ENCODE results near the gene HNRNPL.
"Not testable (repeated sequence)": the region's sequence is repeated elsewhere in the genome, so short reads cannot be mapped to it uniquely, and the experiment has no call there.

HNRNPL gene

DNA sequence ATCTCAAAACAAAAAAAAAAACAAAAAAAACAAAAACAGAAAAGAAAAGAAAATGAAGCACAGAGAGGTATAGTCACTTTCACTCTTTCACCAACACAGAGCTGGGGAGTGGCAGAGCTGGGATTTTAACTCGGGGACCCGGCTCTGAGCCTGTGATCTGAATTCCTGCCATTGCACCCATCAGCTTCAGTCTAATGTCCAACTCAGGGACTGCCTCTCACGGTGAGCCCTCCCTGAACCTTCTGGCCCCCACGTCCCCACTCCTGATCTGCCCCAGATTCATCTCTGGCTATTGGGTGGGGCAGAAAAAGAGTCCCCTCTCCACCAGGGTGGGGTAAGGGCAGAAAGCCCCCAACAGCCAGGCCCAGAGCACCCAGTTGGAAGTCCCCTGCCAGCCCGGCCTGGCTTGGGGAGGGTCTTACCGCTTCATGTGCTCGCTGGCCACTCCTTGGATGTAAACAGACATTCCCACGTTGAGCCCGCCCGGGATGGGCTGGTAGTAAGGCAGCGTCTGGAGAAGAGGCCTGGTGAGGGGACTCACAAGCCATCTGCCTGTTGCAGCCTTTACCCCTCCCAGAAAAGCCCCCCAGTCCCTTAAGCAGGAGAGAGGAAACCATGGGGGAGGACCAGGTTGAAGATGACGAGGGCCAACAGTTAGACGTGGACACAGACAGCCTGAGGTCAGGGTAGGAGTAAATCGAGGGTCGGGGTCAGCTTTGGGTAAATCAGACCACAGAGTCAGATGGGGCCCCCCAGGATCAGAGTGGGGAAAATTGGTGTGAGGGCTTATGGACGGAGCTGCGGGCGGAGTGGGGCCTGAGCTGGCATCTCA lies 37.6 kb downstream of the HNRNPL start:
- DNase-seq (ENCODE audit: low read depth, low spot score): no peak
- H3K4me3 ChIP-seq (ENCODE audit: low read length): no peak overlapping the region

DNA sequence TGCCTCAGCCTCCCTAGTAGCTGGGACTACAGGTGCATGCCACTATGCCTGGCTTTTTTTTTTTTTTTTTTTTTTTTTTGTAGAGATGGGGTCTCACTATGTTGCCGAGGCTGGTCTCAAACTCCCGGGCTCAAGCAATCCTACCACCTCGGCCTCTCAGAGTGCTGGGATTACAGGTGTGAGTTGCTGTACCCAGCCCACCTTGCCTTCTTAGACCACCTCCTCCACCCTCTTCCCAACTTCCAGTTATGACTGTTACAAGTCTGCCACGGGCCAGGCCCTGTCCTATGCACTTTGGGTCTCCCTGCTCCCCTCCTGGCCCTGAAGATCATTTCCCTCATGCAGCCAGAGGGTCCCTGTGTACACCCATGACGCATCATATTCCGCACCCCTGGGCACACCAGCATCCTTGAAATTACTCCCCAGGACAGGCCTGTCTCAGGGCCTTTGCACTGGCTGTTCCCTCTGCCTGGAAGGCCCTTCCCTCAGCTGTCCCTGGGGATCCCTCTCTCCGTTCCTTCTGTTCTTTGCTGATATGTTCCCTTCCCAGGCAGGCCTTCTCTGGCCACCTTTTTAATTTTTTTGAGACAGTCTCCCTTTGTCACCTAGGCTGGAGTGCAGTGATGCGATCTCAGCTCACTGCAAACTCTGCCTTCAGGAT lies 40.1 kb downstream of the HNRNPL start:
- DNase-seq (ENCODE audit: low read depth, low spot score): no peak

DNA sequence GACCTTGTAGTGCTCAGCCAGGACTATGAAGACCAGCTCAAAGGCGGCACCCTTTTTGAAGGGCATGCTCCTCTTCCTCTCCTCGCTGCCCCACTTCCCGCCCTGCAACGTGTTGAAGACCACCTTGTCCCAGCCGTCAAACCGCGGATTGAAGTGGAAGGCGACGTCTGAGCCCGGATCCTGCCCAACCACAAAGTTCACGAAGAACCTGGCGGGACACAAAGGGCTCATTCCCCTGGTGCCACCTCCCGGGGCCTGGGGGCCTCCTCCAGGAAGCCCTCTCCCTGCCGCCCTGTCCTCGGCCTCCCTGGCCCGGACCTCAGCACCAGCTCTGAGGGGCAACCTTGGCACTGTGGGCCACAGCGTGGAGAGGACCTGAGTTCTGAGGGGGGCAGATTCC lies 41.0 kb downstream of the HNRNPL start:
- H3K4me3 ChIP-seq (ENCODE audit: low read length): no peak overlapping the region
- DNase-seq (ENCODE audit: low read depth, low spot score): no peak

More for the DNA sequence above, 40.1 kb downstream of the HNRNPL start:
- H3K4me3 ChIP-seq (ENCODE audit: low read length): no peak overlapping the region

DNA sequence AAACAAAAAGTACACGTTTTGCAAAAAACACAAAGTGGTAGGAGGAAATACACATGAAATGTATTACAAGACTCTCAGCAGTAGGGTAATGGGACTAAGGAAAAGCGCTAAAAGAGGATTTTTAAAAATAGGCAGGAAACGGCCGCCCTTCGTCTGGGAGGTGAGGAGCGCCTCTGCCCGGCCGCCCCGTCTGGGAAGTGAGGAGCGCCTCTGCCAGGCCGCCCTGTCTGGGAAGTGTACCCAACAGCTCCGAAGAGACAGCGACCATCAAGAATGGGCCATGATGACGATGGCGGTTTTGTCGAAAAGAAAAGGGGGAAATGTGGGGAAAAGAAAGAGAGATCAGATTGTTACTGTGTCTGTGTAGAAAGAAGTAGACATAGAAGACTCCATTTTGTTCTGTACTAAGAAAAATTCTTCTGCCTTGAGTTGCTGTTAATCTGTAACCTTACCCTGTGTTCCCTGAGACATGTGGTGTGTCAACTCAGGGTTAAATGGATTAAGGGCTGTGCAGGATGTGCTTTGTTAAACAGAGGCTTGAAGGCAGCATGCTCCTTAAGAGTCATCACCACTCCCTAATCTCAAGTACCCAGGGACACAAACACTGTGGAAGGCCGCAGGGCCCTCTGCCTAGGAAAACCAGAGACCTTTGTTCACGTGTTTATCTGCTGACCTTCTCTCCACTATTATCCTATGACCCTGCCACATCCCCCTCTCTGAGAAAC lies 42.2 kb downstream of the HNRNPL start:
- DNase-seq (ENCODE audit: low read depth, low spot score); H3K4me3 ChIP-seq (ENCODE audit: low read length): not testable (repeated sequence)

DNA sequence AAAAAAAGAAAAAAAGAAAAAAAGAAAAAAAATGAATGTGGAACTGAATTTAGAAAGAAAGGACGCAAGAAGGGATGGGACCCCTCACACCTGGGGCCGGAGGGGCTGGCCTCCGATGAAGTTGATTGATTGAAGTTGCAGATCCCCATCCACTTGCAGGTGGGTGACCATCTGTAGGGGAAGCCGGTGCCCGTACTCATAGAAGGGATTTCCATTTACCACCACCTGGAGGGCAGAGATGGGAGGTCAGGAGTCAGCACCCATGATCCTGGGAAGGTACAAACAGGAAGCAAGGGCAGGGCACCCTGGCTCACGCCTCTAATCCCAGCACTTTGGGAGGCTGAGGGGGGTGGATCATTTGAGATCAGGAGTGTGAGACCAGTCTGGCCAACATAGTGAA lies 43.4 kb downstream of the HNRNPL start:
- H3K4me3 ChIP-seq (ENCODE audit: low read length): no peak overlapping the region
- no peak for DNase-seq (ENCODE audit: low read depth, low spot score)

DNA sequence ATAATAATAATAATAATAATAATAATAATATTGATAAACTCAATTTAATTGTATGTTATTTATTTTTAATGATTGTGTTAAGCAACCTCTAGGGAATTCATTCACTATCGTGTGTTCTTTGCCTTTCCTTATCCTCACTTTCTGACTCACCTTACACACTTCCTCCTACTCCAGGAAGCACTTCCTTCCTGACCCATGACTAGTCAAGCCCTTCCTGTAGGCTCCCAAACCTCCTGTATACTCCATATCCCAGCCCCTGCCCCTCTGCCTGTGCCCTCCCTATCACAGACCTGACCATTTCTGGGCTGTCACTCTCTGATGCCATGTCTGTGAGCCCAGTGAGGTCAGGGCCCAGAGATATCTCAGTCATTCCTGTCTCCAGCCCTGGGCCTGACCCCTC lies 44.6 kb downstream of the HNRNPL start:
- no peak for DNase-seq (ENCODE audit: low read depth, low spot score)
- H3K4me3 ChIP-seq (ENCODE audit: low read length): no peak overlapping the region

DNA sequence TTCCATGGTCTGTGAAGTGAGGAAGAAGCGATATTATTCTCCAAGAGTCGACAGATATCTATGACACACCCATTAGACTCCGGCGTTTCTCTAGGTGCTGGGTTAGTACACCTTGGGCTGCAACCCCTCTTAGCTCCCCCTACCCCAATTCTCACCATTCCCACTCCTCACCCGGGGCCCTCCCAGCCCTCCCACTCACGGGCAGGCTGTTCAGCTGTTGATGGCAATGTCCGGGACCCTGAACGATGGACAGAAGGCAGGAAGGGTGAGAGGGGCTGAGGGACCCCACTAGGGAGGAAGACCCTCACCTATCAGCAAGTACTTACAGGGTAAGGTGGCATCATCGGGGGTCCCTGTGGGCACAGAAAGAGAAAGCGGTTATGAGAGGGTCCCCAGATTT lies 46.2 kb downstream of the HNRNPL start:
- DNase-seq (ENCODE audit: low read depth, low spot score): no peak
- H3K4me3 ChIP-seq (ENCODE audit: low read length): no peak overlapping the region

DNA sequence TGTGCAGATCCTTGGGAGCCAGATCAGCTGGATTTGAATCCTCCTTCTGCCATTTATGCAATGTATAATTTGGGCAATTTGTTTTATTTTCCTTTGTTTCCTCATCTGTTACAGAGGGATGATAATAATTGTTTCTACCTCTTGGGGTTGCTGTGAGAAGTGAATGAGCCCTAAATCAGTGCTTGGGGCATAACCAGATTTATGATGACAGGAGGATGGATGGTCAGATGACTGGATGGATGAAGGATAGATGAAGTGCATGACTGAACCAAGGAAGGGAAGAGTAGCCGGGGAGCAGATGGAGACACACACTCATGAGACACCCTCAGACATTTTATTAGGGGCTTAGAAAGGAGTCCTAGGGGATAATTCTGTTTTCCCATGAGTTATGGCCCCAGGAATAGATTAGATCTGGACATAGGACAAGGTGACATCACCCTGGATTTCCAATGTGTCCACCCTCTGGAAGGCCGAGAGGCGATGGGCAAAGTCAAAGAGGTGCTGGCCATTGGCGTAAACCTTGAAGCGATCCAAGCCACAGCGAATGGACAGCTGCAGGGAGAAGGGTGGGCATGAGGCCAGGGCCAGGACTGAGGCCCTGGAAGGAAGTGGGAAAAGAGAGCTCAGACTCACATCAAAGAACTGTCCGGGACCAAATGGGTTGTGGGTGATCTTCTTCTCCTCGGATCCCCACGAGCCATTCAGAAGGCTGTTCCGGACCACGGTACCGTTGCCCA lies 48.3 kb downstream of the HNRNPL start:
- DNase-seq (ENCODE audit: low read depth, low spot score): no peak
- no peak overlapping the region for H3K4me3 ChIP-seq (ENCODE audit: low read length)

DNA sequence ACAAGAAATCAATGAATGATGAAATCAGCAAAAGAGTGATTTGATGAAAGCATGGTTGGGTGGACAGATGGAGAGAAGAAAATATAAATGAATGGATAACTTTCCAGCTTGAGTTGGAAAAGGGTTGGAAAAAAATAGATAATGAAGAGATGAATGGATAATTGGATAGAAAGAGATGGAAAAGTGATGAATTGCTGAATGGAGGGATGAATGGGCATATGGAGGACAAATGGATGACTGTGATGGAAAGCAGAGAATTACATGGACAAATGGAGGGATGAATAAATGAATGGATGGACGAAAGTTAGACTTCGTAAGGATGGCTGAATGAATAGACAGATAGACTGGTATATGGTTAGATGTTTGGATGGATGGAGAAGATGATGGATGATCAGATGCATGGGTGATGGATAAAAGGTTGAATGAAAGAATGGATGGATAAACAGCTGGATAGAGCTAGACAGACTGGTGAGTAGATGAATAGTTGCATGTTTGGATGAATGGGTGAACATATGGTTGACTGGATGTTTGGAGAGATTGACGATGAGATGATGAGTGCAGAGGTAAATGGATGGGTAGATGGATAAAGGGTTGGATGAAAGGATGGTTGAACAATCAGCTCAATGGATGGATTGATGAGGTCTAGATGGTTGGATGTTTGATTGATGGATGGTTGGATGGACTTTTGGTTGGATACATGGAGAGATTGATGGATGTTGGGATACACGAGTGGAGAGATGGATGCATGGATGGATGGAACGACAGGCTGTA lies 49.0 kb downstream of the HNRNPL start:
- no peak overlapping the region for H3K4me3 ChIP-seq (ENCODE audit: low read length)

DNA sequence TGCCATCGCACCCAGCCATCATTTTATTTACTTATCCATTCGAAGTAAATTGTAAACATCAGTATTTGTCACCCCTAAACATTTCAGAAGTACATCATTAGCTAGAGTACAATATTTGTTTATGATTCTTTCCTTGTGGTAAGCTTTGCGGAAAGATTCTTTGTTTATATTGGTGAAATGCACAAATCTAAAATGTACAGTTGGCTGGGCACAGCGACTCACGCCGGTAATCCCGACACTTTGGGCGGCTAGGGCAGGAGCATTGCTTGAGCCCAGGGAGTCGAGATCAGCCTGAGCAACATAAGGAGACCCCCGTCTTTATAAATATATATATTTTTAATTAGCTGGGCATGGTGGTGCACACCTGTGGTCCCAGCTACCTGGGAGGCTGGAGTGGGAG lies 50.7 kb downstream of the HNRNPL start:
- H3K4me3 ChIP-seq (ENCODE audit: low read length): no peak overlapping the region
- no peak for DNase-seq (ENCODE audit: low read depth, low spot score)

More for the DNA sequence above, 49.0 kb downstream of the HNRNPL start:
- no peak for DNase-seq (ENCODE audit: low read depth, low spot score)

DNA sequence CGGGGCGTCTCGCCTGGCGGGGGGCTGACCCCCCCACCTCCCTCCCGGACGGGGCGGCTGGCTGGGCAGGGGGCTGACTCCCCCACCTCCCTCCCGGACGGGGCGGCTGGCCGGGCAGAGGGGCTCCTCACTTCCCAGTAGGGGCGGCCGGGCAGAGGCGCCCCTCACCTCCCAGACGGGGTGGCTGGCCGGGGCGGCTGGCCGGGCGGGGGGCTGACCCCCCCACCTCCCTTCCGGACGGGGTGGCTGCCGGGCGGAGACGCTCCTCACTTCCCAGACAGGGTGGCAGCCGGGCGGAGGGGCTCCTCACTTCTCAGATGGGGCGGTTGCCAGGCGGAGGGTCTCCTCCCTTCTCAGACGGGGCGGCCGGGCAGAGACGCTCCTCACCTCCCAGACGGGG lies 52.0 kb downstream of the HNRNPL start:
- not testable (repeated sequence) for DNase-seq (ENCODE audit: low read depth, low spot score); H3K4me3 ChIP-seq (ENCODE audit: low read length)

DNA sequence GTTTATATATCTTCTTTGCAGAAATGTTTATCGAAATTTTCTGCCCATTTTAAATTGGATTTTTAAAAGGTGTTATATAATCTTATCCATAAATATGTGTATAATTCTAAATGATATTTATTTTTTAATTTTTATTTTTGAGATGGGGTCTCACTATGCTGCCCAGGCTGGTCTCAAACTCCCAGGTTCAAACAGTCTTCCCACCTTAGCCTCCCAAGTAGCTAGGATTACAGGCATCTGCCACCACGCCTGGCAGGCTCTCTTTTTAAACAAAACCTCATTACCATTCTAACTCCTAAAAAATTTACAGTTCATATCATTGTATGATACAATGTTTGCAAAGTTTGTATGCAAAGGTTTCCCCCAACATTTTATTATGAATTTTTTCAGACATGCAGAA lies 53.6 kb downstream of the HNRNPL start:
- H3K4me3 ChIP-seq (ENCODE audit: low read length): no peak overlapping the region
- no peak for DNase-seq (ENCODE audit: low read depth, low spot score)

DNA sequence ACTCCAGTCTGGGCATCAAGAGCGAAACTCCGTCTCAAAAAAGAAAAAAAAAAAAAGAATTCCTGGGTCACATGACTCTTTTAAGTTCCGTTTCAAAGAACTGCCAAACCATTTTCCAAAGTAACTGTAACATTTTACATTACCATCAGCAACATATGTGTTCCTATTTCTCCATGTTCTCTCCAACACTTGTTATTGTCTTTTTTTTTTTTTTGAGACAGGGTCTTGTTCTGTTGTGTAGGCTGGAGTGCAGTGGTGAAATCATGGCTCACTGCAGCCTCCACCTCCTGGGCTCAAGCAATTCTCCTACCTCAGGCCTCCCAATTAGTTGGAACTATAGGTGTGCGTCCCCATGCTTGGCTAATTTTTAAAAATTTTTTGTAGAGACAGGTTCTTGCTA lies 54.2 kb downstream of the HNRNPL start:
- DNase-seq (ENCODE audit: low read depth, low spot score): no peak

DNA sequence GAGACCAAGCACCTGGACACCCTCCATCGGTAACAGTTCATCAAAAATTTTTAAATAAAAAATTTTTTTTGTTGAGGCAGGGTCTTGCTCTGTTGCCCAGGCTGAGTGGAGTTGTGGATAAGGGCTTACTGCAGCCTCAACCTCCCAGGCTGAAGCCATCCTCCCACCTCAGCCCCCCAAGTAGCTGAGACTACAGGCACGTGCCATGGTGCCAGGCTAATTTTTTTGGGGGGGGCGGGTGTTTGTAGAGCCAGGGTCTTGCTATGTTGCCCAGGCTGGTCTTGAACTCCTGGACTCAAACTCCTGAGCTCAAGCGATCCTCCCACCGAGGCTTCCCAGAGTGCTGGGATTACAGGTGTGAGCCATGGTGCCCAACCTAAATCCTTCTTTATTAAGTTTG lies 56.1 kb downstream of the HNRNPL start:
- H3K4me3 ChIP-seq (ENCODE audit: low read length): no peak overlapping the region
- no peak for DNase-seq (ENCODE audit: low read depth, low spot score)

More for the DNA sequence above, 54.2 kb downstream of the HNRNPL start:
- no peak overlapping the region for H3K4me3 ChIP-seq (ENCODE audit: low read length)

DNA sequence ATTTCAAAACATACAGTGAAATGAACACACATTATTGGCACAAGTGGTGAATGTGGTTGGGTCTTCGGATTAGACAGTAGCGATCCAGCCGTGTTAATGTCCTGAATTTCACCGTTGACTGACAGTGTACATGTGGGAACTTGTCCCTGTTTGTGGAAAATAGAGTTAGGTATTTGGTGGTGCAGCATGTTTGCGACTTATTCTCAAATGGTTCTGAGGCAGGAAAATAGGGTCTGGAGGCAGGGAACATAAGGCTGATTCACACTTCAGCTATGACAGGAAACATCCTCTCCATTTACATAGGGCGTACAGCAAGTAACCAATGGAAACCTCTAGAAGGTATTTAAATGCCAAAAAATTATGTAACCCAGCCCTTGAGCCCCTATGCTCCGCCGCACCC lies 56.6 kb downstream of the HNRNPL start:
- DNase-seq (ENCODE audit: low read depth, low spot score): no peak
- no peak overlapping the region for H3K4me3 ChIP-seq (ENCODE audit: low read length)

DNA sequence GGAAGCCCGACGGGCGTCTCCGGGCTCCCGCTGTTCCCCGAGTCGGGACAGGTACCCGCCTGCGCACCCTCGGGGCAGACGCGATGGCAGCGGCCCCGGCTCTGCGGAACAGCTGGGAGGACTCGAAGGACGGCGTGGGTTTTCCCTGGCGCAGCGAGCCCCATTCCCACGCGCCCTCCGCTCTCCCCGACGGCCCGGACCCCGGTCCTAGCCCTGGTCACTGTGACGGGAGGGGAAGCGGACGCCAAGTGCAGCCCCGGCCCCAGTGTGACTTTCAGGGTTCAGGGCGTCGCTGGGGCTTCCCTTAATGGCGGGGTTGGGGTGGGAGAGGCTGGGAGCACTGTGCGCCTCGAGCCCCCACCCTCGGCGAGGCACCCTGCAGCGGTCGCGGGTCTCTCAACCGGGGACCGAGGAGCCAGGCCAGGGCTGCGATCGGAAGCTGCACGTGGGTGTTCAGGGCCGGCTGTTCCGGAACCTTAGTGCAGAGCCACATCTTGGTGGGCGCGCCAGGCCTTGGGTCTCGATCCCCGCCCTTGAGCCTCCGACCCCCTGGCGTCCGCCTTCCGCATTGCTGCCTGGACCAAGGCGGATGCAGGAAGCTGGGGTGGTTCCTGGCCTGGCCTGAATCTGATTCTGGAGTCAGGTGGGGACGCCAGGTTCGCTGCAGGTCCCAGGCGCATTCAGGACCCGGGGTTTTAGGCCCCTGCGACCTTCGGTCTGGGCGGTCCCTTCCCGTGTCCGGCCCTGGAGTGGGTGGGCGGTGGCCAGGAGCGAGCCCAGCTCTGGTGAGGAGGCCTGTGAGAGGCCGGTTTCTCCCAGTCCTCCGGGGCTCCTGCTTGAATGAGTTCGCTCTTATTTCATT lies 57.3 kb downstream of the HNRNPL start:
- DNase-seq (ENCODE audit: low read depth, low spot score): no peak
- no peak overlapping the region for H3K4me3 ChIP-seq (ENCODE audit: low read length)

DNA sequence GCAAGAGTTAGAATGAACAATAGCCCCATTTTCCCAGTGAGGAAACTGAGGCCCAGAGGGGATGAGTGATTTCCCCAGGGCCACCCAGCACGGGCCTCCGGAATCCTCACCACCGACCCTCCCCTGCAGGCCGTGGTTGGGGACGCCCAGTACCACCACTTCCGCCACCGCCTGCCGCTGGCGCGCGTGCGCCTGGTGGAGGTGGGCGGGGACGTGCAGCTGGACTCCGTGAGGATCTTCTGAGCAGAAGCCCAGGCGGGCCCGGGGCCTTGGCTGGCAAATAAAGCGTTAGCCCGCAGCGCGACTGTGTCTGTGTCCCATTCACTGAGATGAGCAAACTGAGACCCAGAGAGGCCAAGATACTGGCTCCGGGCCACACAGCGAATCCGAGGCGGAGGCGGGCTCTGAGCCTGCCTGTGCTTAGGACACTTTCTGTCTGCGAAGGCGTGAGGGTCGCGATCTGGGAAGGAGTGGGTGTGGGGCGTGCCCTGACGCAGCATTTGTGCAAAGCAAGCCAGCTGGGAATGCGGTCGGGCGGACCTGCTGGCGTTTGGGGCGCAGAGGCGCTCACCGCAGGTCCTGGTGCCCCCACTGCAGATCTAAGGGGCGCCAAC lies 58.2 kb downstream of the HNRNPL start:
- peak overlapping the region; percentile 32 for H3K4me3 ChIP-seq (ENCODE audit: low read length)
- DNase-seq (ENCODE audit: low read depth, low spot score): not testable (repeated sequence)

All from Jurkat, Clone E6-1 (cell line).